Esophagus muscularis mucosa (tissue), 3 donors: Measurements from ENCODE around the gene NKAIN2.
"Not testable (repeated sequence)": the region's sequence is repeated elsewhere in the genome, so short reads cannot be mapped to it uniquely, and the experiment has no call there.

Experiments used
- CTCF ChIP-seq, 3 experiments: fragments of 200-600 bp in 2 of 3; fragments of 450-650 bp in 1 of 3; sonication (generic) in 2 of 3; IDR thresholded peaks; one replicate each; pipeline ENCODE4 v1.5.1; 2017 to 2019; ENCODE audit warnings: antibody characterized with exemption in 3 of 3, mild to moderate bottlenecking in 2 of 3, moderate library complexity in 1 of 3
- POLR2A ChIP-seq: fragments of 450-650 bp; IDR thresholded peaks from one replicate; pipeline ENCODE4 v1.6.1; 2017; ENCODE audit warnings: antibody characterized with exemption, moderate library complexity, mild to moderate bottlenecking, low read depth
- POLR2AphosphoS5 ChIP-seq, 2 donors: sonication (generic); formaldehyde crosslinking; IDR thresholded peaks; one replicate each; pipeline ENCODE4 v1.6.1; 2017; ENCODE audit warnings: antibody characterized with exemption in 2 of 2

- not testable (repeated sequence) for TF ChIP-seq CTCF (IDR thresholded peaks at IDR 0.05); POLR2A; POLR2AphosphoS5 (IDR thresholded peaks at IDR 0.05)
These were observed 363.6 kb downstream of the NKAIN2 start for GRCh38 chr6:124167249-124167648.
